Colonic mucosa (tissue), 4 donors: ENCODE results near the gene POTEB2. TPM values are rescaled to one million over a fixed set of nuclear protein-coding genes. Genes with fewer than 3 reads are reported as not detected.
"Not testable (repeated sequence)": the region's sequence is repeated elsewhere in the genome, so short reads cannot be mapped to it uniquely, and the experiment has no call there.

Source experiments
- DNase-seq: peaks from one replicate; pipeline ENCODE4 v3.0.0-alpha.2; 2020
- H3K27ac ChIP-seq: fragments of 200-600 bp; one replicate; pipeline ENCODE4 v1.8.0; 2021
- H3K27me3 ChIP-seq: fragments of 200-600 bp; one replicate; pipeline ENCODE4 v1.8.0; 2021
- H3K36me3 ChIP-seq: fragments of 200-600 bp; one replicate; pipeline ENCODE4 v1.8.0; 2021
- H3K4me1 ChIP-seq: fragments of 200-600 bp; one replicate; pipeline ENCODE4 v1.8.0; 2021; ENCODE audit warnings: mild to moderate bottlenecking
- H3K4me3 ChIP-seq: fragments of 200-600 bp; one replicate; pipeline ENCODE4 v1.8.0; 2021
- H3K9ac ChIP-seq, 2 donors: one replicate each; pipeline ENCODE4 v1.7.0; 2013; ENCODE audit warnings: control low read depth in 2 of 2, low read depth in 2 of 2, low read length in 2 of 2
- H3K9me3 ChIP-seq: fragments of 200-600 bp; one replicate; pipeline ENCODE4 v1.8.0; 2021
- intact Hi-C: fragments of 100-400 bp; cut with DNase I; formaldehyde crosslinking; loops from one replicate; pipeline ENCODE4 v1.14.1; 2022
- microRNA-seq: library from miRNA; unstranded; fragments of <30 nt; microRNA quantifications from one replicate; pipeline ENCODE4, GENCODE V29; 2019
- total RNA-seq, 2 donors: library from RNA; stranded (reverse); fragmentation: NEBNext Ultra II Directional in 1 of 2; extraction: Animal tissue kit (Norgen Biotek cat#: 25700) in 1 of 2; gene quantifications; one replicate each; pipeline ENCODE4 v1.2.1, GENCODE V29; 2021
- donor health status: healthy.
- donor health status: DM: no; HTN: no; CAD: no.
- donor health status: DM: no; HTN: no; CAD: no.

POTEB2 gene
- not detected for total RNA-seq

DNA sequence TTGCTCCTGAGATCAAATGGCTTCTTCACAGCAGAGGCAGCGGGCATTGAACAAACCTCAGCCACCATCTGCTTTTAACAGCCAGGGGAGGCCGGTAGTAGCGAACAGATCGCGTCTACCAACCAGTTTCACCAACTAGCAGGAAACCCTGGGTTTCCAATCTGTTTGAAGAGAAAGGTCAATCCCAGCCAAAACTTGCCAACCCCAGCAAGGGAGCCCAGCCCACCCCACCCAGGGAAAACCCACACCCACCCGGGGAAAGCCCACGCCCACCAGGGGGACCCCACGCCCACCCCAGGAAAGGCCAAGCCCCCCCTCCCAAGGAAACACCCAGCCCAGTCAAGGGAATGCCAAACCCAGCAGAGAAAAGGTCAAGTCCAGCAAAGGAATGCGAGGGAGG, at the start of gene POTEB2:
Gene POTEB2 (minus strand): TSS at position 101 of the 400 bp plus-strand sequence. CDS start 33 bp downstream, at position 68.
- H3K4me1 ChIP-seq, H3K4me3 ChIP-seq, H3K27me3 ChIP-seq, H3K36me3 ChIP-seq, DNase-seq, H3K9ac ChIP-seq, H3K9me3 ChIP-seq, H3K27ac ChIP-seq, intact Hi-C loops: not testable (repeated sequence)

- H3K9me3 ChIP-seq, H3K27ac ChIP-seq, DNase-seq, H3K9ac ChIP-seq, H3K27me3 ChIP-seq, intact Hi-C loops, H3K4me3 ChIP-seq, H3K36me3 ChIP-seq, H3K4me1 ChIP-seq: not testable (repeated sequence)
Measured at GRCh38 chr15:20879916-20880315, 13.8 kb upstream of the POTEB2 start.

GRCh38 chr15:20878464-20878863, 12.3 kb upstream of the POTEB2 start:
- H3K4me3 ChIP-seq, H3K27ac ChIP-seq, H3K36me3 ChIP-seq, DNase-seq, intact Hi-C loops, H3K27me3 ChIP-seq, H3K4me1 ChIP-seq, H3K9me3 ChIP-seq, H3K9ac ChIP-seq: not testable (repeated sequence)

DNA sequence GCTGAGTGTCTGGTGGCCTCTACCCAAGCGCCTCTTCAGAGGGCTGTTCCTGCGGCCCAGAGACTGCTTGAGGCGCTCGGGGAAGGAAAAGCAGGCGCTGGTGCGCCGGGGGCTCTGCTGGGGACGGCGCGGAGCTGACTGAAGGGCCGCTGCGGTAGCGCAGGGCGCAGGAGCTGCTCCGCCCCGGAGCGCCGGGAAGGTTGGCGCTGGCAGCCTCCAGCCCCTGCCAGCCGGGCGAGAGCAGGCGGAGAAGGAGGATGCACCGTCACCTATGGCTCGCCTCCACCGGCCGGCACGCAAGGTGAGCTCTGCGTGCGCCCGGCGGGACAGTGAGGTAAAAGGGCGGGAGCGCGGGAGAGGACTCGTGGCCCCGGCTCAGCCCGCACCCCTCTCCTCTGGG, 11.7 kb upstream of the POTEB2 start:
- H3K36me3 ChIP-seq, H3K4me3 ChIP-seq, H3K9me3 ChIP-seq, intact Hi-C loops, H3K4me1 ChIP-seq, DNase-seq, H3K9ac ChIP-seq, H3K27ac ChIP-seq, H3K27me3 ChIP-seq: not testable (repeated sequence)

Small RNA genes within 50 kb of the gene (microRNA-seq; reads per million reads assigned to microRNA genes)
- gene MIR3118-2: not detected
